ENCODE data around the gene NCAM2.
"Not testable (repeated sequence)": the region's sequence is repeated elsewhere in the genome, so short reads cannot be mapped to it uniquely, and the experiment has no call there.

The NCAM2 gene

DNA sequence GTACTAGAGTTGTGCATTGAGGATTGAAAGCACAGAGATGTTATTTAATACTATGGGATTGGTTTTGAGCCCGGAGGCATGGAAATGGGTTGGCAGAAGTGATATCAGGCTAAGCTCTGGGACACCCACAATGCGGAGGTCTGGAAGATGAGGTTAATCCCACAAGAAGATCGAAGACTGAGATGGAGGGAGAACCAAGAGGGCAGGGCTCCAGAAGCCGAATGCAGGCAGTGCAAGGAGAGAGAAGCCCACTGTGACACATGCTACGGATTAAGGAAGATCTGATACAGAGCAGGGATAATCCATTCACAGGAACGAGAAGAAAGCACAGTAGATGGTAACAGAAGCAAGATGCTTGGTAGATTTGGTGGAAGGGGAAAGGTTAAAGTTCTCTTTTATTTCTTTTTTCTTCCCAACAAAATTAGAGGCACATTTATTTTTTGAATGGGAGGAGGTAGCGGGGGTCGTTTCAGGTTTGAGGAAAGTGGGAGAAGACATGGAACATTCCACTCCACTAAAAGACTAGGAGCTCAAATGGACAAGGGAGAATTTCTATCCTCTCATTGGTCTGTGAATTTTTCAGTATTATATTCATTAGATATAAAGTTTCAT is 113.2 kb downstream of the NCAM2 start:
- no peak for DNase-seq

DNA sequence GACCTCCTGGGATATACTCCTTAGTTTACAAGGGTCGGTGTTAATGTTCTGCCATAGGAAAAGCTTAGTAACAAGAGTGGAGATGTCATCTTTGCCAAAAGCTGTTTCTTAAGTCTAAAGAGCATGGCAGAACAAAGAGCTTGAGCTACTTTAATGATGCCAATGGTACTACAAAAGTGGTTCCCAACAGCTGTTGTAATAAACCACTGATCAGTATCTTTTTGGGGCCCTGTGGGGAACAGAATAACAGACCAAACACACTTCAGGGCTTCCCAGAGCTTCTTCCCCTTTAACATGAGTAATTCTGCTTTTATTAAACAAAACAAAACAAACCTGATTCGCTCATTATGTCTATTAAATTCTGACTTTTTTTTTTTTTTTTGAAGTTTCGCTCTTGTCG is 116.3 kb downstream of the NCAM2 start:
- DNase-seq, result peak; percentile 18

DNA sequence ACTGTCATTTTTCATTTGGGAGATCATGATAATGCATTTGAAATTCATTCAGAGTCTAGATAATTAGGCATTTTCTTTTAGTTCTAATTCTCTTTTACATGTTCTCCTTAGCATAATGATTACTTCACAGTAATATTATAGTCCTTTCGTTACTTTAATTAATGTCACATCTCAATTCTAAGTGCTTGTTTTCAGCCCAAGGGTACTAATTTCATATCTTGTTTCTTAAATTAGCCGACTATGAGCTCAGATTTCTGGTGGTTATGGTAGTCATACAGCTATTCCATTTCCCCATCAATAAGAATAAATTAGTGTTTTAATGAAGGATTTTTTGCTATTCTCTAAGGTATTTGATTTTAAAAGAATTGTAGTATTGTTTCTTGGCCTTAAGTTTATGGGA is 120.9 kb downstream of the NCAM2 start:
- DNase-seq, result no peak

DNA sequence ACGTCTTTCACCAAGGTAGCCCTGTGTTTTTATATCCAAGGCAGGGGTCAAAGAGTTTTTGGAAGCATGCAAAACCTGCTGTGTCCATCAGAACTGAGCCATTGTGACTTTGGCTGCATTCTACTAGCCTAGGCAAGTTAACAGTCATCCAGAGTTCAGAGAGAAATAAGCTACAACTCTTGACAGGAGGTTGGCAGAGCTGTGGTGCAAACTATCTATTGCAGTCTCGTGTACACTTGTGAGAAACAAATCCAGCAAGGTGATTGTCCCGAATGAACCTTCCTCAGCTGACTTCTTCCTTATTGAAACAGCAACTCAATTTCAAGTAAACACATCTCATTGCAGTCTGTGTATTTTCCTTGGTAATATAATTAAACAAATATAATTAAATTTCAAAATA is 124.5 kb downstream of the NCAM2 start:
- DNase-seq, result no peak

DNA sequence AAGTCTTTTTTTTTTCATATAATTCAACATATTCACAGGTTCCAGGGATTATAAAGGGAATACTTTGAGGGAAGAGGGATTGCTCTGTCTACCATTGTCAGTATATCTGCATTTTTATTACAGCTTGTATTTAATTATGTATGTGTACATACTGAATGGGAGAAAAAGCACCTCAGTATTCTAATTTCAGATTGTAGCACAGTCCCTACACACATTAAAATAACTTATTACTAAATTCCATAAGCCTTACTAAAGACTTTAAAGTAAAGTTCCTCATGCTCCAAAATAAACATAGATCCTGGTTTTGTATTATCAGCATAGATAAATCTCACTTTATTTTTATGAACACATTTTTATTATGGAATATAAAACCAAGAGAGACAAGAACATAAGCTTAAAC is 134.2 kb downstream of the NCAM2 start:
- no peak for DNase-seq

DNA sequence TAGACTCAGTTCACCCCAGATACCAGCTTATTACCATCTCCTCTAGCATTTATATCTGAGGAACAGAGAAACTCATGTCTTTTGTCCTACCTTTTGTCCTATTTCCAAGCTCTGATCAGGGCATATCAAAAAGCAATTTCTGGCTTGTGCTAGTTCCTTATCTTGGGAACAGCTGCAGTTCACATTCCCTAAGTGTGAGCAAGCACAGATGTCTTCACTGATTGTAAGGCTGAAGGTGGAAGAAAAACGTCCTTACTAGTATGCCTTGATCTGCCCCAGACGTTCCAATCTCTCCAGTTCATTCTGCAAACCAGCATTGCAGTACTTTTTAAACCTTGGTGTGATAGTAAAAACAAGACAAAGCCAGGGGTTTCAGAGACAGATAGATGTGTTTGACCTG is 139.8 kb downstream of the NCAM2 start:
- DNase-seq, result no peak

DNA sequence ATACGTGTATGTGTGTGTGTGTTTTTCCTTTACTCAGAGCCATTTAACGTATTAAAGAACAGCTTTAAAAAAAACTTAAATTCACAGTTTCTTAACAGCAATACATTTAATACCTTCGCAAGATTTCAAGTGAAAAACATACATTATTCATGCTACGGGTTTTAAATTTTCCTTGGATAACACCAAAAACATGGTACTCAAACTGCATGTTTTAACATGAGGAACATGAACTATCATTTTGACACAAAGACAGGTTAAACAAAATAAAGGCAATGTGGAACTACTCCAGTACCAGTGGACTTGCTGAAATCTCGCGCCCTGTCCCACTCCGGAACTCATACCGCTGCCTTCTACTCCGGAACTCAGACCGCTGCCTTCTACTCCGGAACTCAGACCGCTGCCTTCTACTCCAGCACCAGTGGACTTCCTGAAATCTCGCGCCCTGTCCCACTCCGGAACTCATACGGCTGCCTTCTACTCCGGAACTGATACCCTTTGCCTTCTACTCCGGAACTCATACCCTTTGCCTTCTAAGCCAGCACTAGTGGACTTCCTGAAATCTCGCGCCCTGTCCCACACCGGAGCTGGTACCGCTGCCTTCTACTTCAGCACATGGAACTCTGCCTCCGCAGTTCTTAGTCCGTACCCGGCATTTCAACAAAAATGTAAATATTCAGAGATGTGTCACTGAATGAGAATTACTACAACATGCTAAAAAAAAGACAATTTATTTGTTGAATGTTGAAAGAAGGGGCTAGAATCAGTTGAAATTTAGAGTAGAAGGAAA is 148.6 kb downstream of the NCAM2 start:
- no peak for DNase-seq

DNA sequence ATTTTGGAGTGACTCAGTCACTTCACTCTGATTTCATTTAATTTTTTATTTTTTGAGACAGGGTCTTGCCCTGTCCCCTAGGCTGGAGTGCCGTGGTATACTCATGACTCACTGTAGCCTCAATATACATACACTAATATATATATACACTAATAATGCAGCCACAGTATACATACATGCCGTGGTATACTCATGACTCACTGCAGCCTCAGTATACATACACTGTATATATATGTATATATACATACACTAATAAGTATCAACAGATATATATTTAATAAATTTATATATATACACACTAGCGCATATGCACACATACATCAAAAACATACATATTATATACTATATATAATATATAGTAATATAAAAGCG is 149.2 kb downstream of the NCAM2 start:
- no peak for DNase-seq

DNA sequence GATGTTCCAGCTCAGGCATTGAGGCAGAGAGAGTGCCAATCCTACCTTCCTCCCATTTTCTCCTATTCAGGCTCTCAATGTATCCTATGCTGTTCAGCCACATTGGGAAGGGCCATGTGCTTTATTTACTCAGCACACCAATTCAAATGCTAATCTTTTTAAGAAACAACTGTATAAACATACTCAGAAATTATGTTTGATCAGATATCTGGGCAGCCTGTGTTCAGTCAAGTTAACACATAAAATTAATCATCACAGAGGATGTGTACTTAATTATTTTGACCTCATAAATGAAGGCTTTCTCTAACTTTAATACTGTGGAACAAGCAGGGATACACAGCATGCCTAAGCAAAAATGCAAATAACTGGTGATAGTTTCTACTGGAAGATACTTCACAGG is 149.8 kb downstream of the NCAM2 start:
- no peak for DNase-seq

DNA sequence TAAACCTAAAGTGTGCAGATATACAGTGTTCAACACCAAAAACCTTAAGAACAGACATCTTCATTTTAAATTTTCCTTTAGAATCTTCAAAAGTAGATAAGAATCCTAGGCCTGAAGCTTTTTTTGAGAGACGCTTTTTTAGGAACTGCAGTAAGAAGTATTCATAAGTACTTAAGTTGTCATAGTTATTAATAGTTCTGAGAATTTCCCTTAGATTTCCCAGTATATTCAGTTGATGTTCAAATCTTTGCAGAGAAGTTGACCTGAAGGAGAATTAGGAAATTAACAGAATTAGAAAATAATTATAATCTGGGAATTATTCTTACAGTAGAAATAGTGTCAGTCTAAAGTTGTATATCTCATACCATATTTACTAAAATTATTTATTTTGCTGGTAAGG is 150.3 kb downstream of the NCAM2 start:
- no peak for DNase-seq

DNA sequence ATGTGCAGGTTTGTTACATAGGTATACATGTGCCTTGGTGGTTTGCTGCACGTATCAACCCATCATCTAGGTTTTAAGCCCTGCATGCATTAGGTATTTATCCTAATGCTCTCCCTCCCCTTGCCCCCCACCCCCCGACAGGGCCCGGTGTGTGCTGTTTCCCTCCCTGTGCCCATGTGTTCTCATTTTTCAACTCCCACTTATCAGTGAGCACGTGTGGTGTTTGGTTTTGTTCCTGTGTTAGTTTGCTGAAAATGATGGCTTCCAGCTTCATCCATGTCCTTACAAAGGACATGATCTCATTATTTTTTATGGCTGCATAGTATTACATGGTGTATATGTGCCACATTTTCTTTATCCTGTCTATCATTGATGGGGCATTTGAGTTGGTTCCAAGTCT is 151.2 kb downstream of the NCAM2 start:
- not testable (repeated sequence) for DNase-seq

DNA sequence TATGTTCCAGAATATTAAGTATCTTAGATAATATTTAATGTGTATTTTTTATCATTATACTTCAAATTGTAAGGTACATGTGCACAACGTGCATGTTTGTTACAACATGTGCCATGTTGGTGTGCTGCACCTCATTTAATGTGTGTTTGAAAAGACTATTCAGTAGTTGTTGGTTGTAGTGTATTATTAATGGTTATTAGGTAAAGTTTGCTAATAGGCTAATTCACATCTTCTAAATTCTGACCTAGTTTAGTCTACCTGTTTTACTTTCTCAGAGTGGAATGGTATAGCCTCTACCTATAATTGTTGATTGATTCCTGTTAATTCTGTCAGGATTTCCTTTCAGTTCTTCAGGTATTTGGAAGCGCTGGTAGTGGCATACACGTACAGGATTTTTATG is 153.0 kb downstream of the NCAM2 start:
- DNase-seq, result no peak

DNA sequence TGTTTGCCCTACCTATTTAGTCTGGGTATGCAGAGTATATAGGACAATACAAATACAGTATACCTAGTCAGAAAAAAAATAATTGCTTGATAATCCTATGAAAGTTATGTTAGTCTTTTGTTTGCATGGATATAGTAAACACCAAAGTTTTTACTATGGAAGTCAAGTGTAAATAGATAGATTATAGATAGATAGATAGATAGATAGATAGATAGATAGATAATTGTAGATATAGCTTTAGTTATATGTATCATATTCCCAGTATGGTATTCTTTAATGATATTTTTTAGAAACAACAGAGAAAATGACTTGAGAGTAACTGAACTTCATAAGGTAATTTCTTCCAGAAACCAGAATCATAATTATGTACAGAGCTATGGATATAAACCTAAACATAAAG is 158.2 kb downstream of the NCAM2 start:
- no peak for DNase-seq

DNA sequence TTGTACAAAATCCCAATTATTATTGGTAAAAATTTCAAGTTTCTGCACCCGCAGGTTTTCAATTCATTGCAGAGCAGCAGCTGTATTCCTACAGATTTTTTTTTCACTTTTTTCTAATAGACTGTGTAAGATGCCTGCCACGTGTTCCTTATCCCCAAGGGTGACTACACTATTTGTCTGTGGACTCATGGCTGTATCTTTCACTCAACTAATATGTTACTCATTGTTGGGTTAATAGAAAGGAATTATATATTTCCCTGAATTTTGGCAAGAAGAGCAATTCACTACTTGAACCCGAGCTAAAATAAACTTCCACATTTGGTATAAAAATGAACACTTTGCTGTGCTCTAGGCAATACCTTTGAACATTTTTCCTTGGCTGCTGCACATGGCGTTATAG is 158.7 kb downstream of the NCAM2 start:
- no peak for DNase-seq

DNA sequence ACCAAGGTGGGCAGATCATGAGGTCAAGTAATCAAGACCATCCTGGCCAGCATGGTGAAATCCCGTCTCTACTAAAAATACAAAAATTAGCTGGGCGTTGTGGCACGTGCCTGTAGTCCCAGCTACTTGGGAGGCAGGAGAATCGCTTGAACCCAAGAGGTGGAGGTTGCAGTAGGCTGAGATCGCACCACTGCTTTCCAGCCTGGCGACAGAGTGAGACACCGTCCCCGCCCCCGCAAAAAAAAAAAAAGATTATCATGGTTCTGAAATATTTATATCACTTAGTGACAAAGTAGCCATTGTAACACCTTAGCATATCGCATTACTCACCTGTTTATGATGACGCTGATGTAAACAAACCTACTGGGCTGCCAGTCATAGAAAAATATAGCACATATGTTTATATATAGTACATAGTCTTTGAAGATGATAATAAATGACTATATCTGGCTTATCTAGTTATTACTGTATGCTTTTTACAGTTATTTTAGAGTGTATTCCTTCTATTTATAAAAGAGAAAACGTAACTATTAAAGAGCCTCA is 160.2 kb downstream of the NCAM2 start:
- DNase-seq, result no peak

DNA sequence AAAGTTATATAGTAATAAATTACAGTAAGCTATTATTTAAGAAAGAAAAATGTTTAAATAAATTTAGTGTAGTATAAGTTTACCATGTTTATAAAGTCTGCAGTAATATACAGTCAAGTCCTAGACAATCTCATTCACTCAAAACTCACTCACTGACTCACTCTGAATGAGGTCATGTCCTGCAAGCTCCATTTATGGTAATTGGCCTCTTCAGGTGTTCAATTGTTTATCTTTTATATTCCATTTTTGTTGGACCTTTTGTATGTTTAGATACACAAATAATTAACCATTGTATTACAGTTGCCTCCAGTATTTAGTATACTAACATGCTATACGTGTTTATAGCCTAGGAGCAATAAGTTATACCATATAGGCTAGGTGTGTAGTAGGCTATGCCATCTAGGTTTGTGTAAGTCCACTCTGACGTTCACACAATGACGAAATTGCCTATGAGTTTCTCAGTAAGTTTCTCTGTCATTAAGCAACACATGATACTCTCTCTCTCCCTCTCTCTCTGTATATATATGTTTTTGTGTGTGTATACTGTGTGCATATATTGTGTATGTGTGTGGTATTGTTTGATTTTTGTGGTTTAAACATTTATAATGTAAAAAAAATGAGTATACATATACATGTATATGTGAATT is 161.2 kb downstream of the NCAM2 start:
- no peak for DNase-seq

DNA sequence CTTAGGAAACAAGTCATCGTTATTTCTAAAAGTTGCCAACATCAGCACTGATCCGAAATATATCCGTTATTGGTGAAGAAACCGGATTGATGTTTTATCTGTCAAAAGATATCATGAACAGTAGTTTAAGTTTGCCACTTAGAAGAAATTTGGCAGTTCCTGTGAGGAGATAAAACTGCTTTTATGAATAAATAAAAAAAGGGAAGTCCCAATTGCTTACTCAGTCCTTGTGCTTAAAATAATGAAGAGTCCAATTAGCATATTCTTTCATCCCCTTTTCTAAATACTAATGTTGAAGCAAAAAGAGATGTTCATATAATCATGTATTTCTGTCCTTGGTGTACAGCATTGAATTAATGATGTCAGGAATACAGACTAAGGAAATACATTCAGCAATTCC is 164.6 kb downstream of the NCAM2 start:
- peak; percentile 23 for DNase-seq

DNA sequence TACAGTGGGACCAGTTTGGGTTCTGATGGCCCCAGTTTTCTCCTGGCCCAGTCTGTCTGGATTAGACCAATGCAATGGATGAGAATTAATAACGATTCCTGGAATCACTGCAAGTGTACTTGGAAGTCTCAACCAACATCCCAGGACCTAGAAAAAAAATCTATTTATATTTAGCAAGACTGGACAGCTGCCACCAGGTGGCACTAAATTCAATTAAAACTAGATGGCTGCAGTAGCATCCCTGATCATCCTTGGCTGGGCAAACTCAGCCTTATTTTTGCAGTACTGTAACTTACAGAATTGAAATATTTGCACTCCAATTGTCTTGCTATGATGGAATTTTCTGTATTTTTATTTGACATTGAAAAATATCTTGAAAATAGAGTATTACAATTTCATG is 165.7 kb downstream of the NCAM2 start:
- DNase-seq, result peak; percentile 54

DNA sequence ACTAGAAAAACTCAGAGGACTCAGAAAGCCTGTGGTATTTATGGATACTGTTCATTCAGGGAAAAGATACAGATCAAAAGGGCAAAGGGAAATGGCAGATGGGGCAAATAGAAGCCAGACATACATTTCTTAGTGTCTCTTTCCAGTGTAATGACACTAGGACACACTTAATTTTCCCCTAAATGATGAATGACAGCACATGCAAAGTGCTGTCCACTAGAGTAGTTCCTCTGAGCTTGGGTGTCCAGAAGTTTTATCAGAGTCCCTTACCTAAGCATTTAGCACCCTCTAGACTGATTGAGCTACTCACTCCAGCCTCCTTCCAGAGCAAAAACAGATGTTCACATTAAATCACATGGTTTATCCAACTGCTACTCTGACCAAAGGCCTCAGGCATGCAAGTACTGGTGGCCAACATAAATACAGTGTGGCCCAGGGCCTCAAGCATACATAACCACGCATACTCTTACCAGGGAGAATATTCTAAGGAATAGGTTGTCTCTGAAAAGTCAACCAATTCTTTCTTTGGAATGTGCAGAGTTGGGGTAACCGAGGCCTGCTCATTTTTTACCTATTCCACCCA is 166.9 kb downstream of the NCAM2 start:
- DNase-seq, result no peak

DNA sequence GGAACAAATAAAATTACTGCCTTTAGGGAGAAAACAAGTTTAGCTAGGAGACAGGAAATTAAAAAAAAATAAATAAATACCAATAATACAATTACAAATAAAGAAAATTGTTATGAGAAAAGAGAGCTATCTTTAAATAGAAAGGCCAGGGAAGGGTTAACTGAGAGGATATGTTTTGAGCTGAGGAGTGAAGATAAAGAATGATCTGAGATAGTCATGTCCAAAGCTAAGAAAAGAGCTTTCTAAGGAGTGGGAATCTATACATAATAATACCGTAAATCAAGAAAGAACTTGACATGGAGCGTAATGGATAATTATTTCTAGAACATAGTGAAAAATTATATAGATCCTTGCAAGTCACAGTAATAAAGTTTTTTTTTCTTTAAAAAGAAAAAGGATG is 176.5 kb downstream of the NCAM2 start:
- no peak for DNase-seq

DNA sequence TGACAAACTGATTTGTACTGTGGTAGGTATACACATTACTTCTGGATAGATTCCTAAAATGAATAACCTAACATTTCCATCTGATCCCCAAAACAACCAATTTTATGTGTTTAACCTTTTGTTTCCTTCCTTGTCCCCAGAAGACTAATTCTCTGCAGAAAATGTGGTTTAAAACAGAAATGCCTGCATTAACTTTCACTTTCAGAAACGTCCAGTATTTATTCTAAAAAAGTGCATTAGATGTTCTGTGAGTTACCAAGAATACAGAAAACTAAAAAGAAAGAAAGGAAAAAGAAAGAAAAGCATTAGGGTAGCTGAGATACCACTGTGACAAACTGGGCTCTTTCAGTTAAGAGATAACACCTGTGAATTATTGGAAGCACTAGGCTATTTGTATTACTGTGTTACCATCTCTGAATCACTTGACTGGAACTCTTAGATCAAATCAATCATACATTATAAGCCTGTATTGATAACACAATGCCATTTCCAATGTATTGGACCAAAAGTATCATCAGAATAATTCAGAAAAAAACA is 177.7 kb downstream of the NCAM2 start:
- no peak for DNase-seq

DNA sequence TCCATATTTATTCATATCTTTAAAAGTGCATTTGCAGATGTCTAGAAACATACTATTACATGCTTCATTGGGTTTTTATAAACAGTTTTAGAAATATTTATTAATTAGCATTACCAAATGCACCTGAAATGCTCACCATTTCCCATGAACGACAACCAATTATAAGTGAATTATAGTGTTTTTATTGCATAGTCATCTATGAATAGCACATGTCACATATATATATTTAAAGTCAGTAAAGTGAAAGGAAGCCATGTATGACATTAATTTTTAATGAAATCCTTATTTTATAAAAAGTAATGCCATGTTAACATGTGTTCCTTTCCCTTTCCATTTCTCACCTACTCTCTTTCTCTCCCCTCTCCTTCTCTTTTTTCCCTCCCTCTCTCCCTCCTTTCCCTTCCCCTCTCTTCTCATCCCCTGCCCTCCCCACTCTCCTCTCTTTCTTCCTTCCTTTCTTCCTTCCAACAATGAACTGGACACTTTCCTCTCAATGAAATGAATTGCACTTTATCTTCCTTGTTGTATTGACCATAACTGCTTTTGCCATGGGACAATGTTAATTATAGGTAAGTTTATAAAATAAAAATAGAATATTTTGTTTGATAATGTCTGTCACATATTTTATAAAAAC is 179.3 kb downstream of the NCAM2 start:
- DNase-seq, result no peak
